Measurements from ENCODE around the gene CDH19. TPM values are rescaled to one million over a fixed set of nuclear protein-coding genes. Genes with fewer than 3 reads are reported as not detected.

CDH19 gene
- total and polyA plus RNA-seq, 12 donors, result 7.2 to 35.8 (median 13.8) TPM

- H3K9me3 ChIP-seq, result no peaks in the 10 kb centered on the region
- ATAC-seq (no peak), DNase-seq (no peak)
- intact Hi-C loops (cut with DNase I), result no loop called here
- H3K27me3 ChIP-seq, result no peaks in the 10 kb centered on the region
- peaks cover 0 to 6% (median 0%) of the 10 kb centered on the region in 9 donors for H3K36me3 ChIP-seq
- H3K27ac ChIP-seq, result no peak overlapping the region
- 87 to 89% methylated on average over 3 of the region's 3 CpGs for WGBS, 2 donors
- H3K4me3 ChIP-seq, result no peak overlapping the region
- H3K4me1 ChIP-seq, result no peaks in the 10 kb centered on the region
- TF ChIP-seq, protein P1, sequence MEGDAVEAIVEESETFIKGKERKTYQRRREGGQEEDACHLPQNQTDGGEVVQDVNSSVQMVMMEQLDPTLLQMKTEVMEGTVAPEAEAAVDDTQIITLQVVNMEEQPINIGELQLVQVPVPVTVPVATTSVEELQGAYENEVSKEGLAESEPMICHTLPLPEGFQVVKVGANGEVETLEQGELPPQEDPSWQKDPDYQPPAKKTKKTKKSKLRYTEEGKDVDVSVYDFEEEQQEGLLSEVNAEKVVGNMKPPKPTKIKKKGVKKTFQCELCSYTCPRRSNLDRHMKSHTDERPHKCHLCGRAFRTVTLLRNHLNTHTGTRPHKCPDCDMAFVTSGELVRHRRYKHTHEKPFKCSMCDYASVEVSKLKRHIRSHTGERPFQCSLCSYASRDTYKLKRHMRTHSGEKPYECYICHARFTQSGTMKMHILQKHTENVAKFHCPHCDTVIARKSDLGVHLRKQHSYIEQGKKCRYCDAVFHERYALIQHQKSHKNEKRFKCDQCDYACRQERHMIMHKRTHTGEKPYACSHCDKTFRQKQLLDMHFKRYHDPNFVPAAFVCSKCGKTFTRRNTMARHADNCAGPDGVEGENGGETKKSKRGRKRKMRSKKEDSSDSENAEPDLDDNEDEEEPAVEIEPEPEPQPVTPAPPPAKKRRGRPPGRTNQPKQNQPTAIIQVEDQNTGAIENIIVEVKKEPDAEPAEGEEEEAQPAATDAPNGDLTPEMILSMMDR (IDR thresholded peaks at IDR 0.05), result no peak
Observed at GRCh38 chr18:66550366-66550765, 53.5 kb downstream of the CDH19 start.

DNA sequence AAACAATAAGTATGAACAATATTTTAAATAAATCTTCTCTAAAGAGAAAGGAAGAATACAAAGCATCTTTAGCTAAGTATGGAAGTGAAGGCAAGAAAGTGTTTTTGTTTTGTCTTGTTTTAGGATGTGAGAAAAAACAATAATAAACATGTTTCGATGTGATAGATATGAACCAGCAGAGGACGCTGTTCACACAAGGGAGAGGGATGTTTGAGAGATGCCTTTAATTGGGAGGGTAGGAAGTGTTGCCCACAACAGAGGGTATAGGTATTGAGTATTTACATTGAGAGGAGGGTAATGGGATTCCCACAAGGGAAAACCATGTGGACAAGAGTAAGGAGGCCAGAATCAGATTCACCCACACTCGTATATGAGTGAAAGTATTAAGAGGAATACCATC is 55.1 kb downstream of the CDH19 start:
- no peak overlapping the region for H3K27ac ChIP-seq
- no peaks in the 10 kb centered on the region for H3K4me1 ChIP-seq
- WGBS, 2 donors, result 61 to 64% methylated on average over 3 of the region's 3 CpGs

DNA sequence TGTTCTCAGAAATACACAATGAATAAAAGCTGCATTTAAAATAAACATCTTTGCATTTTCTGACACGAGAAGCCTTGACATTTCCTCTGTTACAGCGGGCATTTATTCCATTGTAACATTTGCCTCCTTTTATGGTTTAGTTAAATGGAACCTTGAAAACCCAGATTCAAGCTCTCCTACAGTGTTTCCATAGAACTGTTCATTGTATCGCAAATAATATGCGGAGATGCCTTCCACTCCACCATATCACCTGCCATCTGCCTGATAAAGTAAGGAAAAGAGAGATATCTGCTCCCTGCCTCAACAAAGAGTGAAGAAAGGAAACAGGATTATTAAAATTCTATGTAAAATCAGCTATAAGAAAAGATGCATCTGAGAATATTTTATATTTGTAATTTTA is 69.8 kb downstream of the CDH19 start:
- no peaks in the 10 kb centered on the region for H3K4me1 ChIP-seq
- no peak overlapping the region for H3K27ac ChIP-seq
- no peak overlapping the region for H3K4me3 ChIP-seq
- DNase-seq, result no peak
- TF ChIP-seq, protein P1 (IDR thresholded peaks at IDR 0.05), result no peak
- no peaks in the 10 kb centered on the region for H3K36me3 ChIP-seq
- intact Hi-C loops (cut with DNase I), result loop anchor here in 1 of 10 donors (5.0 kb wide), 1 partner anchor 1898 kb away; no protein-coding TSS in a partner anchor
- no peaks in the 10 kb centered on the region for H3K9me3 ChIP-seq
- ATAC-seq, result no peak
- no peaks in the 10 kb centered on the region for H3K27me3 ChIP-seq
- 67 to 75% methylated on average over 4 of the region's 4 CpGs for WGBS, 2 donors

More for the DNA sequence above, 55.1 kb downstream of the CDH19 start:
- DNase-seq, result no peak
- intact Hi-C loops (cut with DNase I), result no loop called here
- Histone ChIP-seq H3K4me3 (no peak overlapping the region), H3K36me3 (peaks cover 0 to 6% (median 0%) of the 10 kb centered on the region in 9 donors), H3K27me3 (no peaks in the 10 kb centered on the region), H3K9me3 (no peaks in the 10 kb centered on the region)
- TF ChIP-seq, protein P1 (IDR thresholded peaks at IDR 0.05), result no peak
- ATAC-seq, result no peak

DNA sequence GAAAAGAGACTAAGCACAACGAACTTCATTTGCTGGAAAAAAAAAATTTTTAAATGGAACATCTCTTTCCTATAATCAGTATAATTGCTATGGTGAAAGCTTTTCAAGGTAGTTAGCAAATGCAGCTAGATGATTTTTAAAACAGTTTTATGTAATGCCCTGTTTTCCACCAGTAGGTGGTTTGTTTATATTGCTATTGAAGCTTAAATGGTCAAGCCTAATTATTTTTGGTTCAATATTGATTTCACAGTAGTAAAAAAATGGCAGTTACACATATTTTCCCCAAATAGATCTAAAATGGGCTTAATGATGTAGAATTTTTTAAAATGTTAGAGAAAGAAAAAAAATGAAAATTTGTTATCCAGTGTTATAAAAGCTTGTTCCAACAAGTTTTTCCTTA is 70.2 kb downstream of the CDH19 start:
- Histone ChIP-seq H3K27ac (no peak overlapping the region), H3K27me3 (no peaks in the 10 kb centered on the region), H3K4me3 (no peak overlapping the region), H3K4me1 (no peaks in the 10 kb centered on the region), H3K36me3 (no peaks in the 10 kb centered on the region), H3K9me3 (no peaks in the 10 kb centered on the region)
- intact Hi-C loops (cut with DNase I), result loop anchor here in 1 of 10 donors (5.0 kb wide), 1 partner anchor 1899 kb away; no protein-coding TSS in a partner anchor
- TF ChIP-seq, protein P1 (IDR thresholded peaks at IDR 0.05), result no peak
- ATAC-seq (no peak), DNase-seq (no peak)
- 31 to 48% methylated on average over 1 of the region's 1 CpG for WGBS, 2 donors

Measured in heart right ventricle (tissue), 16 donors.